GM20000 (cell line): ENCODE data around the gene ASTN2.

ENCODE experiments used
- DNase-seq: peaks from one replicate; pipeline ENCODE4 v3.0.0; 2012; ENCODE audit warnings: low spot score
- TF ChIP-seq, protein P1 (sequence below): IDR thresholded peaks from 2 replicates; pipeline ENCODE4 v1.5.1; 2012; ENCODE audit warnings: mild to moderate bottlenecking, control low read depth; ENCODE audit errors: extremely low read depth, missing control alignments

ASTN2 gene

DNA sequence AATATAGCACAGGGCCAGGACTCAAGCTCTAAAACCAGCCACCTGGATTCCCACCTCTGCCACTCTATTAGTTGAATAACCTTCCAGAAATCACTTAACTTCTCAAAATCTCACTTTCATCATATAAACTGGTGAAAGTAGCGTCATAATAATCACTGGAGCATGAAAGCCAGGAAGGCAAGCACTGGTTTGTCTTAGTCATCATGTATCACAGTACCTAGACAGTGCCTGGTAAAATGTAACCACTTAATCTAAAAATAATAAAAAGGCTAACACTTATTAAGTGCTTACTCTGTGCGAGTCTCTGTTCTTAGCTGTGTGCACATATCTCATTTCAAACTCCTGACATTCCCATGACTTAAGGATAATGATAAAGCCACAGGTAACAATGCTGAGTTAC lies 109.4 kb downstream of the ASTN2 start:
- DNase-seq = no peak

GRCh38 chr9:117304549-117304948 lies 110.3 kb downstream of the ASTN2 start:
- no peak for DNase-seq
- TF ChIP-seq, protein P1, sequence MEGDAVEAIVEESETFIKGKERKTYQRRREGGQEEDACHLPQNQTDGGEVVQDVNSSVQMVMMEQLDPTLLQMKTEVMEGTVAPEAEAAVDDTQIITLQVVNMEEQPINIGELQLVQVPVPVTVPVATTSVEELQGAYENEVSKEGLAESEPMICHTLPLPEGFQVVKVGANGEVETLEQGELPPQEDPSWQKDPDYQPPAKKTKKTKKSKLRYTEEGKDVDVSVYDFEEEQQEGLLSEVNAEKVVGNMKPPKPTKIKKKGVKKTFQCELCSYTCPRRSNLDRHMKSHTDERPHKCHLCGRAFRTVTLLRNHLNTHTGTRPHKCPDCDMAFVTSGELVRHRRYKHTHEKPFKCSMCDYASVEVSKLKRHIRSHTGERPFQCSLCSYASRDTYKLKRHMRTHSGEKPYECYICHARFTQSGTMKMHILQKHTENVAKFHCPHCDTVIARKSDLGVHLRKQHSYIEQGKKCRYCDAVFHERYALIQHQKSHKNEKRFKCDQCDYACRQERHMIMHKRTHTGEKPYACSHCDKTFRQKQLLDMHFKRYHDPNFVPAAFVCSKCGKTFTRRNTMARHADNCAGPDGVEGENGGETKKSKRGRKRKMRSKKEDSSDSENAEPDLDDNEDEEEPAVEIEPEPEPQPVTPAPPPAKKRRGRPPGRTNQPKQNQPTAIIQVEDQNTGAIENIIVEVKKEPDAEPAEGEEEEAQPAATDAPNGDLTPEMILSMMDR = no peak

More for the DNA sequence above, 109.4 kb downstream of the ASTN2 start:
- TF ChIP-seq, protein P1 = no peak

DNA sequence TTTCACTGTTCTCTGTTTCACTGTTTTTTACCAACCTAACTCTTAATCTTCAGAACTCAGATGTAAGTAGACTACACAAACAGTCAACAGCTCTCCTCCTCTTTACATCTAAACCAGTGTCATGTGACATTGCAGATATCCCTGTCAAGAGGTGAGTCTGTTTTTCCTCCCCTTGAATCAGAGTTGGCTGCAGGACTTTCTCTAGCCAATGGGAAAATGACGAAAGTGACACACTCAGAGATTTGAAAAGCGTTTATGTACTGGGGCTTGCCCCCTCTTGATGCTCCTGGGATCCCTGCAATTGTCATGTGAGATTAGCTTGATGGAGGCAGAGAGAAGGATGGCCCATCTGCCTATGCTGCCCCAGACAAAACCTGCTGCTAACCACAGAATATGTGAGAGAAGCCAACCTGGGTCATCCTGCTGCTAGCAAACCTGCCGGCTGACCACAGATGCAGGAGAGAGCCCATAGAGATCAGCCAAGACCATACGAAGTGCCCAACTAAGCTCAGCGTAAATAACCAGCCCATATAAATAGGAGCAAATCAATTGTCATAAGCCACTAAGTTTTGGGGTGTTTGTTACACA lies 111.1 kb downstream of the ASTN2 start:
- TF ChIP-seq, protein P1 = no peak
- no peak for DNase-seq

GRCh38 chr9:117302487-117302886 lies 112.4 kb downstream of the ASTN2 start:
- TF ChIP-seq, protein P1 = no peak

DNA sequence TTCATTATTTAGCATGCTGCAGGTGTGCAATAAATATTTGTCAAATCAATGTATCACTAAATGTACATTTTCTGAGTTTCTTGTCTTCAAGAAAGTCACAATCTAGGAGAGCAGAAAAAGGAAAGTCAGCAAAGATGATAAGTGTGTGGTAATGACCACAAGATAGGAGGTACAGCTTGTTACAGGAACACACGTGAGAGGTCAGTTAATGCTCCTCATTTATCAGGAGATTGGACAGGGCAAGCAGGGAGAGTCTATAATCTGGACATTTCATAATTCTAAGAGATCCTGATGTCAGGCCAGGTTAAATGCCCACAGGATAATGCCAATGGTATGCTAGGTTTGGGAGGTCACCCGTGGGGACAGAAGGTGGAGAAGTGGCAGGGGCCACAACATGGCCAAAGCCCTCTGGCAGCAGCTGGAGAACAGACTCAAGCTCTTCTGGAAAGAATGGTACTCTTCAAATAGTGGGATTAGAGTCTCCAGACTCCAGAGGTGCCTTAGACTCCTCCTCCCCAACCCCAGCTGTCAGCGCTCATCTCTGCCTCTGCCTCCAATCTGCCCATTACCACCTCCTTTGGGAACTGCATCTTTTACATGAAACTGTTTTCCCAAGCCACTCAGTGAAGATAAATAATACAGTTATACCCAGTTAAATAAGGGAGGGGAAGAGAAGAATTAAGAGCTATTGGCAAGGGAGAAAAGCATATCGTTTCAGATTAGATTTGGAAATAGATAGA lies 114.3 kb downstream of the ASTN2 start:
- DNase-seq = no peak
- TF ChIP-seq, protein P1 = no peak

More at GRCh38 chr9:117302487-117302886, 112.4 kb downstream of the ASTN2 start:
- DNase-seq = no peak

DNA sequence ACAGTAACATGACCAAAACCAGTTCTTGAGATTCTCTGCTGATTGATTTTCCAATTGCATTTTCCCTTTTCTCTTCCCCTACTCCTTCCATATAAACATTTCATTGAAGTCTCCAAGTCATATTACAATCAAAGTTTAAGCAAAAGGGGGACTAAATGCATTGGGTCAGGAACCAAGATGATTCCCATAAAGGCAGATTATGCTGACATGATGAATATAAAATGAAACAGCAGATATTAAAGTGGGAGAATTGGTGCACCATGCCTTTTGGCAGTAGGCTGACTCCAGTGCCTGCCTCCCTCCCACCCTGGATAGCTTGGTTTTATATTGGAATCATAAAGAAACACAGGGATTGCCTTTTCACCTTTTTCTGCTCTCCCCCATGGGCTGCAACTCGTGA lies 118.4 kb downstream of the ASTN2 start:
- TF ChIP-seq, protein P1 = no peak
- DNase-seq = no peak
